ENCODE data around the gene MIER2.

The MIER2 gene

GRCh38 chr19:367561-367960 lies 23.0 kb upstream of the MIER2 start:
- CTCF ChIA-PET, result no interaction called here
- POLR2A ChIA-PET, result no interaction called here
- no peak for DNase-seq (ENCODE audit: extremely low spot score)
- TF ChIP-seq CTCF (IDR thresholded peaks at IDR 0.05; ENCODE audit: control extremely low read depth, extremely low read depth, low read depth, missing control alignments), result no peak

DNA sequence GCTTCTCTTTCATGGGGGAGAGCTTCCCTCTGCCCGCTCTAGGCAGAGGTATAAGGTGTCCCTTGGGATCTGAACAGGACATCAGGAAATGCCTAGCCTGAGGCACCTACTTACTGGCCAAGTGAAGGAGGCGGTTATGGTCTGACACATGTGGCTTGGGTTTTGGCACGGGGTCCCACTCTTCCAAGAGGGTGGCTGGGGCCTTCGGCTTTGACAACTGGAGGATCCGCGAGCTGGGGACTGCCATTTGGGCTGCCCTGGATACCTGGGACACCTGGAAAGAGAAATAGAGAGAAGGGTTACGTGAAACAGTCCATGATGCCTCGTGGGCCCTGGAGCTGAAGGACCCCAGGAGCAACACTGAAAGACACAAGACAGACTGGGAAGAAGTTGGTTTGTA lies 22.4 kb upstream of the MIER2 start:
- TF ChIP-seq CTCF (IDR thresholded peaks at IDR 0.05; ENCODE audit: control extremely low read depth, extremely low read depth, low read depth, missing control alignments), result no peak
- ChIA-PET CTCF (no interaction called here), POLR2A (no interaction called here)
- no peak for DNase-seq (ENCODE audit: extremely low spot score)

- CTCF ChIA-PET, result no interaction called here
- POLR2A ChIA-PET, result no interaction called here
- TF ChIP-seq CTCF (IDR thresholded peaks at IDR 0.05; ENCODE audit: control extremely low read depth, extremely low read depth, low read depth, missing control alignments), result no peak
Measured at GRCh38 chr19:366205-366783, 21.7 kb upstream of the MIER2 start.

GRCh38 chr19:364496-365287 lies 20.1 kb upstream of the MIER2 start:
- no peak for DNase-seq (ENCODE audit: extremely low spot score)
- TF ChIP-seq CTCF (IDR thresholded peaks at IDR 0.05; ENCODE audit: control extremely low read depth, extremely low read depth, low read depth, missing control alignments), result no peak
- POLR2A ChIA-PET, result no interaction called here
- CTCF ChIA-PET, result no interaction called here

More at GRCh38 chr19:366205-366783, 21.7 kb upstream of the MIER2 start:
- no peak for DNase-seq (ENCODE audit: extremely low spot score)

GRCh38 chr19:362683-363082 lies 18.1 kb upstream of the MIER2 start:
- no peak for TF ChIP-seq CTCF (IDR thresholded peaks at IDR 0.05; ENCODE audit: control extremely low read depth, extremely low read depth, low read depth, missing control alignments)
- ChIA-PET CTCF (no interaction called here), POLR2A (no interaction called here)
- no peak for DNase-seq (ENCODE audit: extremely low spot score)

- no peak for TF ChIP-seq CTCF (IDR thresholded peaks at IDR 0.05; ENCODE audit: control extremely low read depth, extremely low read depth, low read depth, missing control alignments)
- DNase-seq (ENCODE audit: extremely low spot score), result no peak
- POLR2A ChIA-PET, result no interaction called here
- CTCF ChIA-PET, result no interaction called here
Measured at GRCh38 chr19:362154-362553, 17.6 kb upstream of the MIER2 start.
